Mesenchymal stem cell (in vitro differentiated cells and primary cell): Measurements from ENCODE around the gene PSEN1.

Source experiments
- DNase-seq: peaks from one replicate; pipeline ENCODE4 v3.0.0-alpha.2; 2013
- H2AFZ ChIP-seq: one replicate; pipeline ENCODE4 v1.6.1; 2013; ENCODE audit warnings: low read depth, mild to moderate bottlenecking, control low read depth, inconsistent platforms, low read length, moderate library complexity
- H2AK5ac ChIP-seq: 2 replicates; pipeline ENCODE4 v1.6.1; 2013; ENCODE audit warnings: low read length, moderate library complexity, mild to moderate bottlenecking, inconsistent platforms; ENCODE audit not compliant: severe bottlenecking
- H2BK120ac ChIP-seq: one replicate; pipeline ENCODE4 v1.6.1; 2013; ENCODE audit warnings: low read depth, mild to moderate bottlenecking, inconsistent platforms, low read length, moderate library complexity
- H2BK12ac ChIP-seq, 2 experiments: one replicate each; pipeline ENCODE4 v1.6.1; 2013; ENCODE audit warnings: inconsistent platforms in 2 of 2, low read length in 2 of 2, mild to moderate bottlenecking in 2 of 2, moderate library complexity in 2 of 2, control low read depth in 1 of 2
- H2BK15ac ChIP-seq: one replicate; pipeline ENCODE4 v1.6.1; 2013; ENCODE audit warnings: mild to moderate bottlenecking, low read depth, inconsistent platforms; ENCODE audit not compliant: poor library complexity, severe bottlenecking
- H2BK5ac ChIP-seq: 2 replicates; pipeline ENCODE4 v1.6.1; 2013; ENCODE audit warnings: low read depth, mild to moderate bottlenecking, low read length, control low read depth, inconsistent platforms; ENCODE audit not compliant: poor library complexity, severe bottlenecking
- H3K14ac ChIP-seq, 2 experiments: one replicate each; pipeline ENCODE4 v1.6.1; 2013; ENCODE audit warnings: inconsistent platforms in 2 of 2, low read length in 2 of 2, control low read depth in 1 of 2, mild to moderate bottlenecking in 1 of 2, moderate library complexity in 1 of 2
- H3K18ac ChIP-seq, 2 experiments: one replicate each; pipeline ENCODE4 v1.6.1; 2013; ENCODE audit warnings: inconsistent platforms in 2 of 2, low read length in 2 of 2, control low read depth in 1 of 2, low read depth in 1 of 2, mild to moderate bottlenecking in 1 of 2
- H3K23ac ChIP-seq, 2 experiments: one replicate each; pipeline ENCODE4 v1.6.1; 2013; ENCODE audit warnings: inconsistent platforms in 2 of 2, low read length in 2 of 2, mild to moderate bottlenecking in 2 of 2, moderate library complexity in 2 of 2, control low read depth in 1 of 2
- H3K27ac ChIP-seq: 2 replicates; pipeline ENCODE4 v1.5.1; 2013; ENCODE audit warnings: mild to moderate bottlenecking, moderate library complexity, low read length, control low read depth, inconsistent platforms; ENCODE audit not compliant: poor library complexity, severe bottlenecking
- H3K27me3 ChIP-seq, 2 experiments: 2 replicates each; pipeline versions ENCODE4 v1.6.1 to v1.7.0; 2013; ENCODE audit warnings: low read length in 2 of 2, mild to moderate bottlenecking in 2 of 2, moderate library complexity in 2 of 2, control low read depth in 1 of 2, inconsistent platforms in 1 of 2; ENCODE audit not compliant: control insufficient read depth in 1 of 2, insufficient read depth in 1 of 2
- H3K36me3 ChIP-seq, 2 experiments: 2 replicates each; pipeline versions ENCODE4 v1.6.1 to v1.7.0; 2013; ENCODE audit warnings: low read length in 2 of 2, control low read depth in 1 of 2, inconsistent platforms in 1 of 2, low read depth in 1 of 2, mild to moderate bottlenecking in 1 of 2; ENCODE audit not compliant: insufficient read depth in 2 of 2, control insufficient read depth in 1 of 2
- H3K4ac ChIP-seq, 2 experiments: one replicate each; pipeline ENCODE4 v1.6.1; 2013; ENCODE audit warnings: inconsistent platforms in 2 of 2, low read length in 2 of 2, mild to moderate bottlenecking in 2 of 2, moderate library complexity in 2 of 2, control low read depth in 1 of 2, low read depth in 1 of 2
- H3K4me1 ChIP-seq: 2 replicates; pipeline ENCODE4 v1.6.1; 2013; ENCODE audit warnings: low read depth, low read length, control low read depth; ENCODE audit not compliant: control insufficient read depth, insufficient read depth
- H3K4me2 ChIP-seq: 2 replicates; pipeline ENCODE4 v1.6.1; 2013; ENCODE audit warnings: low read length, mild to moderate bottlenecking, inconsistent platforms; ENCODE audit not compliant: poor library complexity, severe bottlenecking
- H3K4me3 ChIP-seq, 2 experiments: 2 replicates each; pipeline versions ENCODE4 v1.5.1 to v1.7.0; 2013; ENCODE audit warnings: low read length in 2 of 2, mild to moderate bottlenecking in 2 of 2, control low read depth in 1 of 2, low read depth in 1 of 2; ENCODE audit not compliant: insufficient read depth in 1 of 2
- H3K79me1 ChIP-seq: replicated peaks from 2 replicates; pipeline ENCODE4 v1.6.1; 2013; ENCODE audit warnings: mild to moderate bottlenecking, control low read depth, low read length, inconsistent platforms; ENCODE audit not compliant: poor library complexity, severe bottlenecking
- H3K9ac ChIP-seq: 2 replicates; pipeline ENCODE4 v1.7.0; 2013; ENCODE audit warnings: mild to moderate bottlenecking, low read length, moderate library complexity
- H3K9me3 ChIP-seq: 2 replicates; pipeline ENCODE4 v1.7.0; 2013; ENCODE audit warnings: mild to moderate bottlenecking, low read length; ENCODE audit not compliant: control insufficient read depth
- H4K8ac ChIP-seq: one replicate; pipeline ENCODE4 v1.6.1; 2013; ENCODE audit warnings: inconsistent platforms, mild to moderate bottlenecking, low read length, moderate library complexity
- H4K91ac ChIP-seq: one replicate; pipeline ENCODE4 v1.6.1; 2013; ENCODE audit warnings: mild to moderate bottlenecking, low read length, inconsistent platforms
- WGBS: methylation state at CpG from one replicate; pipeline ENCODE4 v1.1.7; 2013; ENCODE audit warnings: mixed read lengths; 5-methylcytosine and 5-hydroxymethylcytosine counted together

The PSEN1 gene

GRCh38 chr14:73124180-73124894 is 12.0 kb upstream of the PSEN1 start:
- Histone ChIP-seq H2BK5ac (no peak overlapping the region), H3K27ac (no peak overlapping the region), H3K9me3 (no peaks in the 10 kb centered on the region), H3K4me3 (no peak overlapping the region), H3K4me2 (no peak overlapping the region), H3K9ac (no peak overlapping the region), H3K27me3 (no peaks in the 10 kb centered on the region), H2AK5ac (no peak overlapping the region), H3K23ac (no peak overlapping the region), H2BK120ac (no peak overlapping the region), H2AFZ (no peak overlapping the region), H3K79me1 (peaks cover 5% of the 10 kb centered on the region), H3K4me1 (peaks cover 2% of the 10 kb centered on the region), H4K91ac (no peak overlapping the region), H2BK12ac (no peak overlapping the region), H4K8ac (no peak overlapping the region), H3K36me3 (peaks cover 7 to 64% of the 10 kb centered on the region in 2 experiments), H3K14ac (no peak overlapping the region), H2BK15ac (no peak overlapping the region), H3K18ac (no peak overlapping the region), H3K4ac (no peak overlapping the region)
- 98% methylated on average over 6 of the region's 6 CpGs for WGBS
- no peak for DNase-seq

GRCh38 chr14:73125169-73125588 is 11.1 kb upstream of the PSEN1 start:
- no peak for DNase-seq
- Histone ChIP-seq H4K91ac (no peak overlapping the region), H2AK5ac (no peak overlapping the region), H3K27me3 (no peaks in the 10 kb centered on the region), H3K4me2 (no peak overlapping the region), H3K79me1 (peaks cover 8% of the 10 kb centered on the region), H3K18ac (no peak overlapping the region), H3K14ac (no peak overlapping the region), H2BK120ac (no peak overlapping the region), H3K36me3 (peaks cover 6 to 56% of the 10 kb centered on the region in 2 experiments), H3K9me3 (no peaks in the 10 kb centered on the region), H3K27ac (no peak overlapping the region), H3K9ac (no peak overlapping the region), H2BK12ac (no peak overlapping the region), H4K8ac (no peak overlapping the region), H2BK5ac (no peak overlapping the region), H2BK15ac (no peak overlapping the region), H2AFZ (no peak overlapping the region), H3K4me3 (no peak overlapping the region), H3K4me1 (peaks cover 2% of the 10 kb centered on the region), H3K23ac (no peak overlapping the region), H3K4ac (no peak overlapping the region)
- WGBS = 75% methylated on average over 5 of the region's 5 CpGs

- H3K9ac ChIP-seq = no peak overlapping the region
- H3K36me3 ChIP-seq = peaks cover 6 to 50% of the 10 kb centered on the region in 2 experiments
- H2AFZ ChIP-seq = no peak overlapping the region
- H3K4me3 ChIP-seq = no peak overlapping the region
- H3K4me1 ChIP-seq = peaks cover 2% of the 10 kb centered on the region
- no peak overlapping the region for H3K14ac ChIP-seq
- no peak overlapping the region for H2BK15ac ChIP-seq
- H2AK5ac ChIP-seq = no peak overlapping the region
- no peak overlapping the region for H4K8ac ChIP-seq
- no peak overlapping the region for H4K91ac ChIP-seq
- WGBS = 100% methylated on average over 1 of the region's 3 CpGs
- H3K4ac ChIP-seq = no peak overlapping the region
- peaks cover 8% of the 10 kb centered on the region for H3K79me1 ChIP-seq
- H3K23ac ChIP-seq = no peak overlapping the region
- H2BK5ac ChIP-seq = no peak overlapping the region
- H3K18ac ChIP-seq = no peak overlapping the region
- H3K27ac ChIP-seq = no peak overlapping the region
- H2BK12ac ChIP-seq = no peak overlapping the region
- H2BK120ac ChIP-seq = no peak overlapping the region
- DNase-seq = no peak
- H3K4me2 ChIP-seq = no peak overlapping the region
- no peaks in the 10 kb centered on the region for H3K27me3 ChIP-seq
- H3K9me3 ChIP-seq = no peaks in the 10 kb centered on the region
Measured at GRCh38 chr14:73125746-73126145, 10.6 kb upstream of the PSEN1 start.

- Histone ChIP-seq H3K36me3 (no peaks in the 10 kb centered on the region), H2BK120ac (no peak overlapping the region), H3K9ac (no peak overlapping the region), H3K27ac (no peak overlapping the region), H2BK15ac (no peak overlapping the region), H3K9me3 (no peaks in the 10 kb centered on the region), H4K91ac (no peak overlapping the region), H3K4me1 (peaks cover 6% of the 10 kb centered on the region), H3K4ac (no peak overlapping the region), H3K23ac (no peak overlapping the region), H3K18ac (no peak overlapping the region), H2AFZ (no peak overlapping the region), H4K8ac (no peak overlapping the region), H2AK5ac (no peak overlapping the region), H3K14ac (no peak overlapping the region), H2BK5ac (no peak overlapping the region), H2BK12ac (no peak overlapping the region), H3K4me2 (no peak overlapping the region), H3K27me3 (no peaks in the 10 kb centered on the region), H3K79me1 (peaks cover 2% of the 10 kb centered on the region), H3K4me3 (no peak overlapping the region)
- WGBS = 93% methylated on average over 3 of the region's 3 CpGs
- no peak for DNase-seq
Measured at GRCh38 chr14:73133795-73134194, 2.5 kb upstream of the PSEN1 start.
